Hippocampal formation (tissue), 2 donors: ENCODE measurements around the gene PABPN1.

ENCODE experiments used
- DNase-seq, 2 donors: peaks; one replicate each; lab custom pipeline; 2025; lab: John Stamatoyannopoulos, UW

The PABPN1 gene

GRCh38 chr14:23326491-23327332 is 5.5 kb downstream of the PABPN1 start:
- DNase-seq, result no peak

- DNase-seq, result peak; percentile 71 to 79
These were observed 6.9 kb downstream of the PABPN1 start for GRCh38 chr14:23327947-23328744.

GRCh38 chr14:23335623-23336022 is 14.4 kb downstream of the PABPN1 start:
- no peak for DNase-seq

GRCh38 chr14:23339506-23340268 is 18.4 kb downstream of the PABPN1 start:
- no peak for DNase-seq

- DNase-seq, result no peak
These were observed 23.2 kb downstream of the PABPN1 start for GRCh38 chr14:23344481-23344880.

- no peak for DNase-seq
These were observed 24.9 kb downstream of the PABPN1 start for GRCh38 chr14:23345987-23346692.

- no peak for DNase-seq
These were observed 25.6 kb downstream of the PABPN1 start for GRCh38 chr14:23346693-23347405.

GRCh38 chr14:23347406-23348296 is 26.4 kb downstream of the PABPN1 start:
- no peak for DNase-seq

- DNase-seq, result no peak
These were observed 27.0 kb downstream of the PABPN1 start for GRCh38 chr14:23348297-23348655.

- DNase-seq, result no peak
These were observed 28.0 kb downstream of the PABPN1 start for GRCh38 chr14:23349156-23349845.

GRCh38 chr14:23351681-23352505 is 30.6 kb downstream of the PABPN1 start:
- peak in 1 of 2 donors; percentile 42 for DNase-seq

GRCh38 chr14:23352506-23353432 is 31.5 kb downstream of the PABPN1 start, which contains the start of gene SLC22A17:
Gene SLC22A17, minus strand, starts transcription at chr14:23352887.
- DNase-seq, result peak; percentile 84 to 93

- no peak for DNase-seq
These were observed 32.1 kb downstream of the PABPN1 start for GRCh38 chr14:23353433-23353780.

GRCh38 chr14:23354990-23355389 is 33.7 kb downstream of the PABPN1 start:
- no peak for DNase-seq

- DNase-seq, result no peak
These were observed 34.7 kb downstream of the PABPN1 start for GRCh38 chr14:23355871-23356435.

GRCh38 chr14:23356662-23357061 is 35.4 kb downstream of the PABPN1 start:
- no peak for DNase-seq

- no peak for DNase-seq
These were observed 36.0 kb downstream of the PABPN1 start for GRCh38 chr14:23357261-23357660.
